ENCODE measurements around the gene ZG16B. TPM values are rescaled to one million over a fixed set of nuclear protein-coding genes. Genes with fewer than 3 reads are reported as not detected.

The ZG16B gene
- total RNA-seq, 2 experiments from 2014 or later, result 2.3 to 3.1 TPM

DNA sequence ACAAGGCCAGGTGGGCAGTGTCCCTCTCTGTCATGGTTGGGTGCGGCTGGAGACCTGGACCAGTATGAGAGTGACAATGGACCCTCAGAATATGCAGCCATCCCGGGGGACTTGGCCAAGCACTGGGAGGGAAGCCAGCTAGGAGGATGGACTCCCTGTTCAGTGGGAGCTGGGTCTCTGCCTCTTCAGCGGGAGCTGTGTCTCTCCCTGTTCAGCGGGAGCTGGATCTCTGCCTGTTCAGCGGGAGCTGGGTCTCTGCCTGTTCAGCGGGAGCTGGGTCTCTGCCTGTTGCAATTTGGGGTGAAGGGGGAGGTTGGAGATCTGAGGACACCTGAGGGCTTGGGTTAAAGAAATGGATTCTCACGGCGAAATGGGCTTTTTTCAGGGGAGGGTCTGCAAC, 38.9 kb upstream of the ZG16B start:
- Mint-ChIP-seq H3K4me3 (no peak overlapping the region), H3K9me3 (no peaks in the 10 kb centered on the region), H3K27me3 (peaks cover 13% of the 10 kb centered on the region), H3K27ac (no peak overlapping the region), H3K36me3 (ENCODE audit: low read depth) (no peaks in the 10 kb centered on the region), H3K4me1 (no peaks in the 10 kb centered on the region)
- POLR2A ChIA-PET, result no interaction called here
- CTCF ChIA-PET, result interaction anchor here (0.6 to 2.2 kb wide), 3 partner anchors 9 to 140 kb away, joined by 3 to 8 read pairs (median 5); no protein-coding TSS in a partner anchor
- no peak for DNase-seq

DNA sequence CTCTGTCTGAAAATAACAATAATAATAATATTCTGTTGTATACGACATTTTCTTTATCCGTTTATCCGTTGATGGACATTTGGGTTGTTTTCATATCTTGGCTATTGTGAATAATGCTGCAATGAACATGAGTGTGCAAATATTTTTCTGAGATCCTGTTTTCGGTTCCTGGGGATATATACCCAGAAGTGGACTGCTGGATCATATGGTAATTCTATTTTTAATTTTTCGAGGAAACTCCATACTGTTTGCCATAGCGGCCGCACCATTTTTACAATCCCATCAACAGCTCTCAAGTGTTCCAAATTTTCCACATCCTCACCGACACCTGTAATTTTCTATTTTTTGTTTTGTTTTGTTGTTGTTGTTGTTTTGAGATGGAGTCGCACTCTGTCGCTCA, 37.2 kb upstream of the ZG16B start:
- peaks cover 8% of the 10 kb centered on the region for H3K27me3 Mint-ChIP-seq
- CTCF ChIA-PET, result interaction anchor here (0.9 to 1.1 kb wide), 2 partner anchors 10 to 143 kb away, joined by 3 read pairs; no protein-coding TSS in a partner anchor

DNA sequence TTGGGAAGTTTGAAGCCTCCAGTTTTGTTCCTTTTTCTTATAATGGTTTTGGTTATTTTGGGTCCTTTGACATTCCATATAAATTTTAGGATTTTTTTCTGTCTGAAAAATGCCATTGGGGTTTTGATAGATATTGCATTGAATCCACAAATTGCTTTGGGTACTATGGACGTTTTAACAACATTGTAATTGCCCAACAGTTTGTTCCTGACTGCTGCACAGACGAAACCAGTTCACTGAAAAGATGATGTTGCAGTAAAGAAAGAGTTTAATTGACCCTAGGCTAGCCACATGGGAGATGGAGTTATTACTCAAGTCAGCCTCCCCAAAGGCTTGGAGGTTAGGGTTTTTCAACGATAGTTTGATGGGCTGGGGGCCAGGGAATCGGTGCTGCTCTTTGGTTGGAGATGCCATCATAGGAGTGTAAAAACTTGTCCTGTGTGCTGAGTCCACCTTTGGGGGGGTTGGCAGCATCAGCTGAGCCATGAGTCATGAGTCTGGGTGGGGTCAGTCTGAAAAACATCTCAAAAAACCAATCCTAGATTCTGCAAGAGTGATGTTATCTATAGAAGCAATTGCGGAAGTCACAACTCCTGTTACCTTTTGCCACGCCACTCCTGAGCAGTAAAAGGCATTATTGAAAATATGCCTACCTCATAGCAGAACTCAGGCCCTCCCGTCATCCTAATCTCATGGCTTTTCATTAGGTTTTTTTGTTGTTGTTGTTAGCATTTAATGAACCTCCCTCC, 34.5 kb upstream of the ZG16B start:
- DNase-seq, result no peak
- CTCF ChIA-PET, result no interaction called here
- H3K36me3 Mint-ChIP-seq (ENCODE audit: low read depth), result no peaks in the 10 kb centered on the region
- no peak overlapping the region for H3K27ac Mint-ChIP-seq
- H3K27me3 Mint-ChIP-seq, result peaks cover 6% of the 10 kb centered on the region
- no peaks in the 10 kb centered on the region for H3K9me3 Mint-ChIP-seq
- no peak overlapping the region for H3K4me3 Mint-ChIP-seq
- POLR2A ChIA-PET, result no interaction called here
- H3K4me1 Mint-ChIP-seq, result no peaks in the 10 kb centered on the region

More for the DNA sequence above, 37.2 kb upstream of the ZG16B start:
- H3K27ac Mint-ChIP-seq, result no peak overlapping the region
- DNase-seq, result no peak
- no peaks in the 10 kb centered on the region for H3K36me3 Mint-ChIP-seq (ENCODE audit: low read depth)
- POLR2A ChIA-PET, result no interaction called here
- no peaks in the 10 kb centered on the region for H3K4me1 Mint-ChIP-seq
- no peak overlapping the region for H3K4me3 Mint-ChIP-seq
- no peaks in the 10 kb centered on the region for H3K9me3 Mint-ChIP-seq

DNA sequence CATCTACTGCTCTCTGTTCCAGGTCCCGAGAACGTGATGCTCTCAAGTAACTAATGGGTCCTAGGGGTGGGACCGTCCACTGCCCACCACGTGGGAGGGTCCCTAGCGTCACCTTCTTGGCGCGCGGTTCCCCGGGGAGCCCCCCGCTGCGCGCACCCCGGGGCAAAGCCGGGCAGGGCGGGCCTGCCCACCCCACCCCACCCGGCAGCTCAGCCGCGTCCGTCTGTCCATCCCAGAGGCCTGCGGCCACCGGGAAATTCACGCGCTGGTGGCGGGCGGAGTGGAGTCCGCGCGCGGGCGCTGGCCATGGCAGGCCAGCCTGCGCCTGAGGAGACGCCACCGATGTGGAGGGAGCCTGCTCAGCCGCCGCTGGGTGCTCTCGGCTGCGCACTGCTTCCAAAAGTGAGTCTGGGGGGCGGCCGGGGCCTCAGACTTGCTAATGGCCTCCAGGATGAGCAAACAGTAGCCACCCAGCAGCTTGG, 31.3 kb upstream of the ZG16B start:
- no peaks in the 10 kb centered on the region for H3K4me1 Mint-ChIP-seq
- peaks cover 5% of the 10 kb centered on the region for H3K27me3 Mint-ChIP-seq
- CTCF ChIA-PET, result interaction anchor here (2.4 kb wide), 1 partner anchor 15 kb away, joined by 6 read pairs; no protein-coding TSS in a partner anchor
- no peak for DNase-seq
- no peak overlapping the region for H3K4me3 Mint-ChIP-seq
- H3K27ac Mint-ChIP-seq, result no peak overlapping the region
- POLR2A ChIA-PET, result no interaction called here
- no peaks in the 10 kb centered on the region for H3K9me3 Mint-ChIP-seq
- H3K36me3 Mint-ChIP-seq (ENCODE audit: low read depth), result no peaks in the 10 kb centered on the region

DNA sequence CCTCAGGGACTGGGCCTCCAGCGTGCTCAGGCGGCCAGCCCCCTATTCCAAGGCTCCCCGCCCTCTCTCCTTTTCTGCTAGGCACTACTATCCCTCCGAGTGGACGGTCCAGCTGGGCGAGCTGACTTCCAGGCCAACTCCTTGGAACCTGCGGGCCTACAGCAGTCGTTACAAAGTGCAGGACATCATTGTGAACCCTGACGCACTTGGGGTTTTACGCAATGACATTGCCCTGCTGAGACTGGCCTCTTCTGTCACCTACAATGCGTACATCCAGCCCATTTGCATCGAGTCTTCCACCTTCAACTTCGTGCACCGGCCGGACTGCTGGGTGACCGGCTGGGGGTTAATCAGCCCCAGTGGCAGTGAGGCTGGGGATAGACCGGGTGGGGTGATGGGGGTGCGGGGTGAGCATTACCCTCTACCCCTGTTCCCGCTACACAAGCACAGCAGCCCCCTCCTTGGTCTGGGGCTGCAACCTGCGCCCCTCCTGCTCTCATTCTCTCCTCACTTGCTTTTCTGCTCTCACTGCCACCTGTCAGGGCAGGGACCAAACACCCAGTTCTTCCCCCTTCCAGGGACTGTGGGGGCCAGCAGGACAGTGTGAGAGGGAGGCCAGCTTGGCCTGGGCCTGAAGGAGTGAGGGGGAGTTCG, 30.8 kb upstream of the ZG16B start:
- Mint-ChIP-seq H3K27me3 (peaks cover 6% of the 10 kb centered on the region), H3K9me3 (no peaks in the 10 kb centered on the region), H3K4me3 (no peak overlapping the region), H3K27ac (no peak overlapping the region), H3K4me1 (no peaks in the 10 kb centered on the region), H3K36me3 (ENCODE audit: low read depth) (no peaks in the 10 kb centered on the region)
- ChIA-PET CTCF (no interaction called here), POLR2A (no interaction called here)
- no peak for DNase-seq

DNA sequence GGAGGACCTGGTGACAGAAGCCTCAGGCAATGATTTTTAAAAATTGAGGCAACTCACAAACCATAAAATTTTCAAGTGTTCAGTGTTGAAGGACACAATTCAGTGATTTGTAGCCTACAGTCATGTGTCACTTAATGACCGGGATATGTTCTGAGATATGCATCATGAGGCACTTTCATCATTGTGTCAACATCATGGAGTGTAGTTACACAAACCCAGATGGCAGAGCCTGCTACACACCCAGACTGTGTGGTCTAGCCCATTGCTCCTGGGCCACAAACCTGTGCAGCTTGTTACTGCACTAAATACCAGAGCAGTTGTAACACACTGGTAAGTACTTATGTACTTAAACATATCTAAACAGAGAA, 30.3 kb upstream of the ZG16B start:
- Mint-ChIP-seq H3K4me1 (no peaks in the 10 kb centered on the region), H3K27me3 (peaks cover 8% of the 10 kb centered on the region), H3K36me3 (ENCODE audit: low read depth) (no peaks in the 10 kb centered on the region), H3K27ac (no peak overlapping the region), H3K9me3 (no peaks in the 10 kb centered on the region), H3K4me3 (no peak overlapping the region)
- POLR2A ChIA-PET, result no interaction called here
- DNase-seq, result no peak
- CTCF ChIA-PET, result no interaction called here

DNA sequence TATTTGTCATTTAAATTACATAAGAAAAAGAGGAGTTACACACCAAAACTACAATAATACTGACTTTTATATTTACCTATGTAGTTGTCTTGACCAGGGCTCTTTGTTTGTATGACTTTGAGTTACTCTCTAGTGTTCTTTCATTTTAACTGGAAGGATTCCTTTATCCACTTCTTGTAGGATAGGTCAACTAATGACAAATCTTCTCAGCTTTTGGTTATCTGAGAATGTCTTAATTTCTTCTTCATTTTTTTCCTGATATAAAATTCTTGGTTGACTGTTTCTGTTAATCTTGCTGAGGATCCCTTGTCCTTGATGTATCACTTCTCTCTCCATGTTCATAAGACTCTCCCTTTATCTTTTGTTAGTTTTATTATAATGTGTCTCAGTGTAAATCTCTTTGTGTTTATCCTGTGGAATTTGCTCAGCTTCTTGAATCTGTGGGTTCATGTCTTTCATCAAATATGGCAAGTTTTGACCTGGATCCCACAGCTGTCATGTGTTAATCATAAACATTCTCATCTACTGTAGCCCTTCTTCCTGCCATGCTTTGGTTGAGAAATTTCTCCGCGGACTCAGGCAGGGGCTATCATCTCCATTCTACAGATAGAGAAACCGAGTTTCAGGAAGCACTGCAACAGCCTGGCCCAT, 26.4 kb upstream of the ZG16B start:
- Mint-ChIP-seq H3K27me3 (peaks cover 8% of the 10 kb centered on the region), H3K27ac (no peak overlapping the region), H3K36me3 (ENCODE audit: low read depth) (no peaks in the 10 kb centered on the region), H3K9me3 (no peaks in the 10 kb centered on the region), H3K4me1 (no peaks in the 10 kb centered on the region), H3K4me3 (no peak overlapping the region)
- POLR2A ChIA-PET, result no interaction called here
- DNase-seq, result no peak
- CTCF ChIA-PET, result no interaction called here

DNA sequence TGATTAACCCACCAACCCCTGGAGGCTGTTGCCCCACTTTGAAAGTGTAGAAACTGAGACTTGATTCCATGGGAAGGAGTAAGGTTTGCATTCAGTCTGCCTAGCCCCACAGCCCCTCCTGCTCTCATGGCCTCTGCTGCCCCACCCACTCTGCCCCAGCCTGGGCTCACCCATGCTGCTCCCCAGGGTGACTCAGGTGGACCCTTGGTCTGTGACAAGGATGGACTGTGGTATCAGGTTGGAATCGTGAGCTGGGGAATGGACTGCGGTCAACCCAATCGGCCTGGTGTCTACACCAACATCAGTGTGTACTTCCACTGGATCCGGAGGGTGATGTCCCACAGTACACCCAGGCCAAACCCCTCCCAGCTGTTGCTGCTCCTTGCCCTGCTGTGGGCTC, 25.4 kb upstream of the ZG16B start:
- Mint-ChIP-seq H3K4me1 (no peaks in the 10 kb centered on the region), H3K27ac (no peak overlapping the region)
- CTCF ChIA-PET, result no interaction called here

DNA sequence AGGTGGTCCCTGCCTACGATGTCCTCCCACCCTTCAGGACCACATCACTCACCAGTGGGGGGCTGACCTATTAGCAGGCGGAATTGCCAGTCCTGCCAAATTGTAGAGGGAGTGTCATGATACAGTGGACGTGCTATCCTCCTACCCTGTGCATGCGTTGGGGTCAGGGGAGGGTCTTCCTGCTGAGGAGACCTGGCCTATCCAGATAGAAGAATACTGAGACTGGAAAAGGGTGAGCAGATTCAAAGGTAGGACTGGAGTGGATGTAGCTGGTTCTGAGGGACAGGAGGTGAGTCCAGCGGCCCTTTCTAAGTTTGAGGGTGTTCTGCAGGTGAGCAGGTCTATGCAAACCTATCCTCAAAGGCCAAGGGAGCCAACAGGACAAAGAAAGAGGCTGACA, 23.8 kb upstream of the ZG16B start:
- Mint-ChIP-seq H3K27ac (no peak overlapping the region), H3K4me1 (no peaks in the 10 kb centered on the region), H3K4me3 (no peak overlapping the region), H3K9me3 (no peaks in the 10 kb centered on the region), H3K36me3 (ENCODE audit: low read depth) (no peaks in the 10 kb centered on the region), H3K27me3 (peaks cover 19% of the 10 kb centered on the region)
- DNase-seq, result no peak
- POLR2A ChIA-PET, result no interaction called here
- CTCF ChIA-PET, result no interaction called here

More for the DNA sequence above, 25.4 kb upstream of the ZG16B start:
- Mint-ChIP-seq H3K36me3 (ENCODE audit: low read depth) (no peaks in the 10 kb centered on the region), H3K4me3 (no peak overlapping the region), H3K9me3 (no peaks in the 10 kb centered on the region), H3K27me3 (peaks cover 17% of the 10 kb centered on the region)
- DNase-seq, result no peak
- POLR2A ChIA-PET, result no interaction called here

DNA sequence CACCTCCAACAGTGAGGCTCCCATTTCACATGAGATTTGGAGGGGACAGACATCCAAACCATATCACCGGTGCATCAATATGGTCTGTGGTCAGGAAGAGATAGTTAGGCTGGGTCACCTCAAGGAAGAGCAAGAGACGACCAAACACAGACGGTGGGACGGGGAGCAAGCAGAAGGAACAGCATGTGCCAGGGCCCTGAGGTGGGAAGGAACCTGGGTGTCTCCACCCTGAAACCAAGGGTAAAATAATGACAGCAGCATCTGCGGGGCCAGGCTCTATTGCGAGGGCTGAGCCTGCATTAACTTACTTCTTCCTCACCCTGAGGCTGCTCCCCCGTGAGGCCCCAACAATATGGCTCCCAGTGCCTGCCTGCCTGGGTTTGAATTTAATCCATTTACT, 21.9 kb upstream of the ZG16B start:
- DNase-seq, result no peak
- ChIA-PET POLR2A (no interaction called here), CTCF (no interaction called here)
- Mint-ChIP-seq H3K27me3 (peaks cover 17% of the 10 kb centered on the region), H3K9me3 (no peaks in the 10 kb centered on the region), H3K4me3 (no peak overlapping the region), H3K36me3 (ENCODE audit: low read depth) (no peaks in the 10 kb centered on the region), H3K27ac (no peak overlapping the region), H3K4me1 (no peaks in the 10 kb centered on the region)

DNA sequence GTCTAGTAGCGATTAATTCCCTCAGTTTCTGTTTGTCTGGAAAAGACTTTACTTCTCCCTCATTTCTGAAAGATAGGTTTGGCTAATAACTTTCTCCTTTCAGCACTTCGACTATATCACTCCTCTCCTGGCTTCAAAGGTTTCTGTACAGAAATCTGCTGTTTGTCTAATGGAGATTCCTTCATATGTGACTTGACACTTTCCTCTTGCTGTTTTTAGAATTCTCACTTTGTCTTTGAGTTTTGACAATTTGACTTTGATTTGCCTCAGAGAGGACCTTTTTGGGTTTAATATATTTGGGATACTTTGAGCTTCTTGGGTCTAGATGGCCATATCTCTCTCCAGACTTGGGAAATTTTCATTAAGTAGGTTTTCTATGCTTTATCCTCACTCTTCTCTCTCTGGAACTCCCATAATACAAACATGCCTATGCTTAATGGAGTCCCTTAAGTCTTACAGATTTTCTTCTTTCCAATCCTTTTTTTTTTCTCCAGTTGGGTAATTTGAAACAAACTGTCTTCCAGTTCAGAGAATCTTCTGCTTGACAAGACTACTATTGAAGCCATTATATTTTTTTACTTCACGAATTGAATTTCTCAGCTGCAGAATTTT, 20.8 kb upstream of the ZG16B start:
- no peaks in the 10 kb centered on the region for H3K9me3 Mint-ChIP-seq
- H3K4me1 Mint-ChIP-seq, result no peaks in the 10 kb centered on the region
- ChIA-PET CTCF (interaction anchor here (0.7 kb wide), 1 partner anchor 161 kb away, joined by 3 read pairs; no protein-coding TSS in a partner anchor), POLR2A (no interaction called here)
- H3K27me3 Mint-ChIP-seq, result peaks cover 13% of the 10 kb centered on the region
- no peak overlapping the region for H3K27ac Mint-ChIP-seq
- DNase-seq, result no peak
- H3K36me3 Mint-ChIP-seq (ENCODE audit: low read depth), result no peaks in the 10 kb centered on the region
- H3K4me3 Mint-ChIP-seq, result no peak overlapping the region

DNA sequence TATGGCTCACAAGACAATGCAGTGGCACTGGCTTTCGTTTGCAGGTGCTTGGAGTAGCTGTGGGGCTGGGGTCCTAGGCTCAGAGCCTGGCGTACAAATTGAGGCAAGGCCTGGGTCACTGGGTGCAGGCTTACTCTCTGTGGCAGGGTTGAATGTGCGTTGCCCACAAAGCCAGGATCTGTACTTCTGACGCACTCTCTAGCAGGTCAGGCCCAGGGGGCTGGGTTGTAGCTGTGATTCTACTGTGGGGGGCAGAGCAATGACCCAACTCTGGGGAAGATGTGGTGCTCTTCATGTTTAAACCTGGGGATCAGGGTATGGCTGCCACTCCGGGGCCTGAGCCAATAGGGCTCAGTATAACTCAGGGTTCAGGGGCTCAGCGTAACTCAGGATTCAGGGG, 19.5 kb upstream of the ZG16B start:
- Mint-ChIP-seq H3K9me3 (no peaks in the 10 kb centered on the region), H3K4me1 (no peaks in the 10 kb centered on the region), H3K4me3 (no peak overlapping the region), H3K27me3 (peaks cover 11% of the 10 kb centered on the region), H3K36me3 (ENCODE audit: low read depth) (no peaks in the 10 kb centered on the region), H3K27ac (no peak overlapping the region)
- CTCF ChIA-PET, result interaction anchor here (0.5 kb wide), 1 partner anchor 13 kb away, joined by 3 read pairs; no protein-coding TSS in a partner anchor
- POLR2A ChIA-PET, result no interaction called here
- no peak for DNase-seq

Measured in activated CD4-positive, alpha-beta T cell treated with anti-CD3 and anti-CD28 coated beads, Interleukin-2, amount 10 ng/mL, durations not matched to agents 7 days and 5 days (primary cell).